C4-2B (cell line): ENCODE results near the gene CCDC82.

ENCODE experiments used
- ZFX ChIP-seq: fragments of 450-650 bp; IDR thresholded peaks from 2 replicates; pipeline ENCODE4 v1.6.1; 2017
- TF ChIP-seq, protein P1 (sequence below): fragments of 450-650 bp; conservative IDR thresholded peaks from 2 replicates; pipeline ENCODE4 v1.5.1; 2017; ENCODE audit warnings: mild to moderate bottlenecking

DNA sequence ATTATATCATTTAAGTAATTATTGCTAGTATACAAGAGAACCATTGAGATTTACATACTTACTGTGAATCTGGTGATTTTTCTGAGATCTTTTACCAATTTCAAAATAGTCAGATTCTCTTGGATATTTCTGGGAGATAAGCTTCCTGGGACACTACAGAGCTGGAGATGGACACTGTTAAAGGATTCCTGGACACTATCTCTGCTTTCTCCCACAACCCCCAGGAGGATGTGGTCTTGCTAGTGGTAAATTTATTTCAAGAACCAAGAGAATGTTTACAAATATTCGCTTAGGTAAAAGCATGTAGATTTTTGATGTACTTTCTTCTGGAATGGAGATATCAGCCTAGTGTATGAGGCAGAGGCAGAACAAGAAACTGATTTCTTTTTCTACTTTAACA lies 12.9 kb downstream of the CCDC82 start:
- TF ChIP-seq, protein P1, sequence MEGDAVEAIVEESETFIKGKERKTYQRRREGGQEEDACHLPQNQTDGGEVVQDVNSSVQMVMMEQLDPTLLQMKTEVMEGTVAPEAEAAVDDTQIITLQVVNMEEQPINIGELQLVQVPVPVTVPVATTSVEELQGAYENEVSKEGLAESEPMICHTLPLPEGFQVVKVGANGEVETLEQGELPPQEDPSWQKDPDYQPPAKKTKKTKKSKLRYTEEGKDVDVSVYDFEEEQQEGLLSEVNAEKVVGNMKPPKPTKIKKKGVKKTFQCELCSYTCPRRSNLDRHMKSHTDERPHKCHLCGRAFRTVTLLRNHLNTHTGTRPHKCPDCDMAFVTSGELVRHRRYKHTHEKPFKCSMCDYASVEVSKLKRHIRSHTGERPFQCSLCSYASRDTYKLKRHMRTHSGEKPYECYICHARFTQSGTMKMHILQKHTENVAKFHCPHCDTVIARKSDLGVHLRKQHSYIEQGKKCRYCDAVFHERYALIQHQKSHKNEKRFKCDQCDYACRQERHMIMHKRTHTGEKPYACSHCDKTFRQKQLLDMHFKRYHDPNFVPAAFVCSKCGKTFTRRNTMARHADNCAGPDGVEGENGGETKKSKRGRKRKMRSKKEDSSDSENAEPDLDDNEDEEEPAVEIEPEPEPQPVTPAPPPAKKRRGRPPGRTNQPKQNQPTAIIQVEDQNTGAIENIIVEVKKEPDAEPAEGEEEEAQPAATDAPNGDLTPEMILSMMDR = no peak
- TF ChIP-seq ZFX = no peak
